Prostate gland (tissue), 2 donors: ENCODE results near the gene FMNL2. TPM values are rescaled to one million over a fixed set of nuclear protein-coding genes. Genes with fewer than 3 reads are reported as not detected.

ENCODE experiments used
- DNase-seq: peaks from one replicate; pipeline ENCODE4 v3.0.0-alpha.2; 2019; ENCODE audit warnings: low spot score
- H3K27ac ChIP-seq, 2 donors: fragments of 200-600 bp; sonication (generic); 2 replicates each; pipeline ENCODE4 v1.5.1; 2017 to 2019
- H3K27me3 ChIP-seq: fragments of 200-600 bp; sonication (generic); replicated peaks from 2 replicates; pipeline ENCODE4 v1.5.1; 2019; ENCODE audit not compliant: insufficient read depth
- H3K36me3 ChIP-seq, 2 donors: fragments of 200-600 bp; sonication (generic); 1 replicate in 1 of 2; 2 replicates in 1 of 2; pipeline versions ENCODE4 v1.5.1 to v1.8.1; 2017 to 2019
- H3K4me1 ChIP-seq: fragments of 200-600 bp; sonication (generic); replicated peaks from 2 replicates; pipeline ENCODE4 v1.5.1; 2019
- H3K4me3 ChIP-seq, 2 donors: fragments of 200-600 bp; sonication (generic); 2 replicates each; pipeline ENCODE4 v1.5.1; 2017 to 2019
- H3K9me3 ChIP-seq: fragments of 200-600 bp; sonication (generic); 2 replicates; pipeline ENCODE4 v1.5.1; 2017
- POLR2A ChIP-seq: fragments of 450-650 bp; IDR thresholded peaks from one replicate; pipeline ENCODE4 v1.6.1; 2016; ENCODE audit warnings: antibody characterized with exemption, mild to moderate bottlenecking
- POLR2AphosphoS5 ChIP-seq: sonication (generic); formaldehyde crosslinking; IDR thresholded peaks from one replicate; pipeline ENCODE4 v1.6.1; 2017; ENCODE audit warnings: antibody characterized with exemption
- WGBS: methylation state at CpG from one replicate; pipeline ENCODE4 v1.1.5; 2018; 5-methylcytosine and 5-hydroxymethylcytosine counted together
- intact Hi-C: fragments of 100-400 bp; cut with DNase I; formaldehyde crosslinking; loops from one replicate; pipeline ENCODE4 v1.14.2; 2022
- total RNA-seq, 2 donors: library from RNA; depleted of rRNA; stranded (reverse); fragments of >200 nt; gene quantifications; one replicate each; pipeline ENCODE4 v1.1.0, GENCODE V29; 2016
- TF ChIP-seq, protein P1 (sequence below), 4 experiments: fragments of 200-600 bp in 2 of 4; fragments of 450-650 bp in 2 of 4; sonication (generic) in 2 of 4; IDR thresholded peaks; 1 replicate in 3 of 4; 2 replicates in 1 of 4; pipeline ENCODE4 v1.5.1; 2016 to 2019; ENCODE audit warnings: antibody characterized with exemption in 4 of 4, mild to moderate bottlenecking in 2 of 4, moderate library complexity in 2 of 4

FMNL2 gene
- total RNA-seq, 2 donors from 2014 or later, result 9.8 to 19.4 TPM

DNA sequence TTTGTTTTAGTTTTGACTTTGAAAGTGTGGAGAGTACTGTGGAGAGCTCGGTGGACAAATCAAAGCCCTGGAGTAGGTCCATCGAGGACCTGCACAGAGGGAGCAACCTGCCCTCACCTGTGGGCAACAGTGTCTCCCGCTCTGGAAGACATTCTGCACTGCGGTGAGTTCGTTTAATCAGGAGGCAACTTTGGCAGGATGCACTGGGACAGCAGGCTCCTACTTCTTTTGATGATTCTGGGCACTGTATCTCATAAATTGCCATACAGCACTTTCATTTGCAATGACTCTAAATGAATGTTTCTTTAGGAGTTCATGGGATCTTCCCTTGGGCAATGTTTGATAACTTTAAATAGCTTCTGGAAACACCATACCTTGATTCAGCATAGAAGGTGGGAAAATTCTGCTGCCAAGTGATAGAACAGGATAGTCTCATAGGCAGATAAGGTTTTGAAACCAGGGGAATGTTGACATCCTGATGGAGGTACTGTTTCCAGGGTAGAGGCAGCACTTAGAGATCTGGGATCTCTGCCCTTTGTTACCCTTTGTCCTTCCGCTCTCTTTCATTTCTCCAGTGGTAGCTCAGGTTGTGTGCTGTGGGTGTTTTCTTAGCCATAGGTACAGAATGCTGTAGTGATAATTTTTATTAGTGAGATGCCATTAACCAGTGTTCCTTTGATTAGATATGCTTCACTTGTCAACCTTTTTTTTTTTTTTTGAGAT lies 226.1 kb downstream of the FMNL2 start:
- Histone ChIP-seq H3K4me1 (no peaks in the 10 kb centered on the region), H3K27ac (no peak overlapping the region), H3K4me3 (no peak overlapping the region), H3K36me3 (no peaks in the 10 kb centered on the region), H3K9me3 (no peaks in the 10 kb centered on the region), H3K27me3 (no peaks in the 10 kb centered on the region)
- WGBS, result 62% methylated on average over 6 of the region's 6 CpGs
- TF ChIP-seq POLR2AphosphoS5 (no peak), POLR2A (no peak)
- TF ChIP-seq, protein P1, sequence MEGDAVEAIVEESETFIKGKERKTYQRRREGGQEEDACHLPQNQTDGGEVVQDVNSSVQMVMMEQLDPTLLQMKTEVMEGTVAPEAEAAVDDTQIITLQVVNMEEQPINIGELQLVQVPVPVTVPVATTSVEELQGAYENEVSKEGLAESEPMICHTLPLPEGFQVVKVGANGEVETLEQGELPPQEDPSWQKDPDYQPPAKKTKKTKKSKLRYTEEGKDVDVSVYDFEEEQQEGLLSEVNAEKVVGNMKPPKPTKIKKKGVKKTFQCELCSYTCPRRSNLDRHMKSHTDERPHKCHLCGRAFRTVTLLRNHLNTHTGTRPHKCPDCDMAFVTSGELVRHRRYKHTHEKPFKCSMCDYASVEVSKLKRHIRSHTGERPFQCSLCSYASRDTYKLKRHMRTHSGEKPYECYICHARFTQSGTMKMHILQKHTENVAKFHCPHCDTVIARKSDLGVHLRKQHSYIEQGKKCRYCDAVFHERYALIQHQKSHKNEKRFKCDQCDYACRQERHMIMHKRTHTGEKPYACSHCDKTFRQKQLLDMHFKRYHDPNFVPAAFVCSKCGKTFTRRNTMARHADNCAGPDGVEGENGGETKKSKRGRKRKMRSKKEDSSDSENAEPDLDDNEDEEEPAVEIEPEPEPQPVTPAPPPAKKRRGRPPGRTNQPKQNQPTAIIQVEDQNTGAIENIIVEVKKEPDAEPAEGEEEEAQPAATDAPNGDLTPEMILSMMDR (IDR thresholded peaks at IDR 0.05), result no peak
- no peak for DNase-seq
- intact Hi-C loops, result no loop called here

DNA sequence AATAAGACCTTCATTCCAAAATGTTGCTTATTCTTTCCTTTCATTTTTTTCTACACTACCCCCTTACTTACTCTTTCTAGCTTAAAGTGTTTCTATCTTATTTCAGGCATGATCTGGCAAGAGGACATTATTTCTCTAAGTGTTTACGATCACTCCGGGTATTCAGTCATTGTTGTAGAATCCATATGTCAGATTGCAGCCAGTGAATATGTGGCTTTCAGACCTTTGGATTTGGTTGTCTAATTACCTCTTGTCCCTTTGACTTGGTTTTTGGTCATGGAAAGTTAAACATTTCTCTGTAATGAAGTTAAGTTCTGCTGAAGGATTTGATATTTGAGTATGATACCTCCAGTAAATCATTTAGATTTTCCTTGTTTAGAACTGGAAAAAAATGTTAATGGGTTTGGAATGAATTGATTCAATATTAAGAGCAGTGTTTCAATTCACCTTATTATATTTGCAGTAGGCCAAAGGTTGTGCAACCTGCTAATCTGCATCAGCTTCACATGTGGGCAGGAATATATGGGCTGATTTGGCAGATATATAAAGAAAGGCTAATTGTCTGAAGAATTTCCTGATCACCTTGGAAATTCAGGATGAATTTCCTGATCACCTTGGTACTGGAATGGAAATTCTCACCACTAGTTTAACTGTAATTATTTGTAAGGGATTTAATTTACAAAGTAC lies 227.4 kb downstream of the FMNL2 start:
- no peaks in the 10 kb centered on the region for H3K27me3 ChIP-seq
- no peaks in the 10 kb centered on the region for H3K36me3 ChIP-seq
- H3K9me3 ChIP-seq, result no peaks in the 10 kb centered on the region
- no peak for DNase-seq
- H3K4me3 ChIP-seq, result no peak overlapping the region
- intact Hi-C loops, result no loop called here
- 67% methylated on average over 2 of the region's 2 CpGs for WGBS
- H3K27ac ChIP-seq, result no peak overlapping the region
- TF ChIP-seq POLR2A (no peak), POLR2AphosphoS5 (no peak)
- TF ChIP-seq, protein P1 (IDR thresholded peaks at IDR 0.05), result no peak
- H3K4me1 ChIP-seq, result no peaks in the 10 kb centered on the region

DNA sequence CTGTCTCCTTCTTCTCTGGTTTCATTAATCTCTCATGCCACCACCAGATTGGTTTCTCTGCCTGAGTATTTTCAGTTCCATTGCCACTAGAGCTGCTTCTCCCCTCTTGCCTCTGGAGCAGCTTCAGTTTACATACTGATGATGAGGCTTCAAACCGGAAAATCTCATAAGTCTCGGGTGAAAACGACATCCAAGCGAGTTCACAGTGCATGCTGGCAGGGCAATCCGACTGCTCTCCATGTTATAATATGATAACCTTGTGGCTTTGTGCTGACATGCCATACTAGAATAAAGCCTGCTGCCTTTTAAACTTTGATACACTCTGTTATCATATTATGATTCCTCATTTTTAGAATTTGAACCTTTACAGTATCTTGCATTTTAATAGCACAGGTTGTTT lies 228.8 kb downstream of the FMNL2 start:
- intact Hi-C loops, result no loop called here
- H3K27me3 ChIP-seq, result no peaks in the 10 kb centered on the region
- no peak overlapping the region for H3K27ac ChIP-seq
- H3K4me1 ChIP-seq, result no peaks in the 10 kb centered on the region
- DNase-seq, result no peak
- no peaks in the 10 kb centered on the region for H3K9me3 ChIP-seq
- TF ChIP-seq POLR2AphosphoS5, result no peak
- no peak for TF ChIP-seq POLR2A
- TF ChIP-seq, protein P1 (IDR thresholded peaks at IDR 0.05), result no peak
- H3K4me3 ChIP-seq, result no peak overlapping the region
- H3K36me3 ChIP-seq, result no peaks in the 10 kb centered on the region
- 77% methylated on average over 5 of the region's 5 CpGs for WGBS

DNA sequence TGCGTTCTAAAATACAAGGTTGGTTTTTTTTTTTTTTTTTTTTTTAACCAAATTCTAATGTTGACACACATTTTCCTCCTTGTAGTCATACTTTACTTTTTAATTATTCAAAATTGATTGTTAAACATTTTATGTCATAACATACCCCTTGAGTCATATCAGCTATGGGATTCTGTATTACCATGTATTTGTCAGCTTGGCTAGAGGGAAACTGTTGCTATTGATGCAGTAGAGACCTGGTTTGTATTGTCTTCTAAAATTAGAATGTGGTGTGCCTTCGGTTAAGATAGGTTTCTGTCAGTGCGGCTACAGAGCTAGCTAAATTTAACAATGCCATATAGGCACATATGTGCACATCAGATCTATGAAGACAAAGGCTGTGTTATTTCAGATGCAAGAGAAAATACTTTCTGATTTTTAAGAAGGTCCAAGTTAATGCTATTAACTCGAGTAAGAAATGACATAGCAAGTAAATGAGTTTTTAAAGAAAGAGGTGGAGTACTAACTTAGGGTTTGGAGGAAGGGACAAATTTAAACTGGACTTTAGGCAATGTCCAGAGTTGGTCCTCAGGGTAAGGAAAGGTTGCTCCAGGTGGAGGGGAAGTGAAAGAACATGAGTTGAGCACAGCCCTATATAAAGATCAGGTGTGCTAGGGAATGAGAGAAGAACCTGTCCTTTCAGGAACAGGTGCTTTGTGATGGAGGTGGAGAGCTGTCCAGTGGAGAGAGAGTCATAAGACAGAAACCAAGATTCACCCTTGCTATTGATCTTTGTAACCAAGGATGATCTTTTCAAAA lies 230.0 kb downstream of the FMNL2 start:
- WGBS, result 94% methylated on average over 4 of the region's 4 CpGs
- H3K4me1 ChIP-seq, result no peaks in the 10 kb centered on the region
- H3K36me3 ChIP-seq, result no peaks in the 10 kb centered on the region
- no peak overlapping the region for H3K4me3 ChIP-seq
- no peaks in the 10 kb centered on the region for H3K9me3 ChIP-seq
- no peak overlapping the region for H3K27ac ChIP-seq
- H3K27me3 ChIP-seq, result no peaks in the 10 kb centered on the region
- TF ChIP-seq, protein P1 (IDR thresholded peaks at IDR 0.05), result no peak
- no peak for TF ChIP-seq POLR2A
- no peak for TF ChIP-seq POLR2AphosphoS5
- intact Hi-C loops, result no loop called here
- DNase-seq, result no peak
